Measurements from ENCODE around the gene GCM1. TPM values are rescaled to one million over a fixed set of nuclear protein-coding genes. Genes with fewer than 3 reads are reported as not detected.

GCM1 gene

DNA sequence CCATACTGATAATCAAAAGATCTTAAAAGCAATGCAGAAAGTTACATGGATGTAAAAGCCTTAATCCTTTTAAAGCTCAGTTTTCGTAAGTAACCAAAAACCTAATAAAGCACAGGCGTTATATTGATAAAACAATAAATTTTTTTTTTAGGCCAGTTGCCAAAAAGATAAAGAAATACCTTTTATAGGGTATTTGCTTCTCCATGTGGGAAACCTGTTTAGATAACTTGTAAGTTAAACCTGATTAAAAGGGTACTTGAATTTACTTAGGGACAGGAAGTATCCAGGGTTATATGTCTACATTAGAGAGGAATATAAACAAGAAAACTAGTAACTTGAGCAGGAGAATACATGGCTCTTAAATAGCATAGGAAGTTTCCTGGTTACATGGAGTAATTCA is 62.3 kb downstream of the GCM1 start:
- H2BK12ac ChIP-seq (ENCODE audit: low read length in 2 of 2), result no peak overlapping the region
- H2AK5ac ChIP-seq (ENCODE audit: low read length, severe bottlenecking), result no peak overlapping the region
- no peaks in the 10 kb centered on the region for H3K4me1 ChIP-seq (ENCODE audit: control insufficient read depth, insufficient read depth, low read depth, low read length)
- no peak overlapping the region for H3K4me2 ChIP-seq (ENCODE audit: low read length, poor library complexity, severe bottlenecking)
- no peak overlapping the region for H3K27ac ChIP-seq (ENCODE audit: low read length, poor library complexity, severe bottlenecking)
- DNase-seq, result no peak
- H3K4me3 ChIP-seq (ENCODE audit: insufficient read depth in 1 of 2, low read depth in 1 of 2, low read length in 2 of 2), result no peak overlapping the region
- no peak overlapping the region for H2BK5ac ChIP-seq (ENCODE audit: low read depth, low read length, poor library complexity, severe bottlenecking)
- H4K8ac ChIP-seq (ENCODE audit: low read length), result no peak overlapping the region
- no peak overlapping the region for H3K9ac ChIP-seq (ENCODE audit: low read length)
- no peak overlapping the region for H3K23ac ChIP-seq (ENCODE audit: low read length in 2 of 2)
- no peak overlapping the region for H4K91ac ChIP-seq (ENCODE audit: low read length)
- no peak overlapping the region for H2BK120ac ChIP-seq (ENCODE audit: low read depth, low read length)
- no peak overlapping the region for H3K18ac ChIP-seq (ENCODE audit: low read depth in 1 of 2, low read length in 2 of 2)
- H2BK15ac ChIP-seq (ENCODE audit: low read depth, poor library complexity, severe bottlenecking), result no peak overlapping the region
- H2AFZ ChIP-seq (ENCODE audit: low read depth, low read length), result no peak overlapping the region
- peaks cover 29 to 89% of the 10 kb centered on the region in 2 experiments for H3K36me3 ChIP-seq (ENCODE audit: control insufficient read depth in 1 of 2, insufficient read depth in 2 of 2, low read depth in 1 of 2, low read length in 2 of 2)
- no CpG with 5 or more reads among the region's 2 CpGs for WGBS
- peaks cover 17% of the 10 kb centered on the region for H3K79me1 ChIP-seq (replicated peaks; ENCODE audit: low read length, poor library complexity, severe bottlenecking)
- no peaks in the 10 kb centered on the region for H3K27me3 ChIP-seq (ENCODE audit: control insufficient read depth in 1 of 2, insufficient read depth in 1 of 2, low read length in 2 of 2)
- no peak overlapping the region for H3K14ac ChIP-seq (ENCODE audit: low read length in 2 of 2)
- H3K9me3 ChIP-seq (ENCODE audit: control insufficient read depth, low read length), result no peaks in the 10 kb centered on the region
- H3K4ac ChIP-seq (ENCODE audit: low read depth in 1 of 2, low read length in 2 of 2), result no peak overlapping the region

DNA sequence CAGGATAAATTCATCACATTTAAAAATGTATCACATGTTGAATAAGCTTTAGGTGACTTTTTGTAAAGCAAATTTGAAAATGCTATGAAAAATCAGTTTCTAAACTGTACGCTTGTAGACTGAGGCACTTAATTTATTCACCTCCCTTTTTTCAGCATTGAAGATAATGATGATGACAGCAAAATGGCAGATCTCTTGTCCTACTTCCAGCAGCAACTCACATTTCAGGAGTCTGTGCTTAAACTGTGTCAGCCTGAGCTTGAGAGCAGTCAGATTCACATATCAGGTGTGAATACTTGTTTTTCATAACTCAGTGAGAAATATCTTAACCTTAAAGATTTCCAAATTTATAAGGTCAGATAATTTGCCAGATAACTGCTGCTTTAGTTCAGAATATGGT is 67.8 kb downstream of the GCM1 start:
- H3K4me2 ChIP-seq (ENCODE audit: low read length, poor library complexity, severe bottlenecking), result no peak overlapping the region
- no peak overlapping the region for H2BK5ac ChIP-seq (ENCODE audit: low read depth, low read length, poor library complexity, severe bottlenecking)
- H3K27me3 ChIP-seq (ENCODE audit: control insufficient read depth in 1 of 2, insufficient read depth in 1 of 2, low read length in 2 of 2), result no peaks in the 10 kb centered on the region
- no peak overlapping the region for H3K4me3 ChIP-seq (ENCODE audit: insufficient read depth in 1 of 2, low read depth in 1 of 2, low read length in 2 of 2)
- H3K18ac ChIP-seq (ENCODE audit: low read depth in 1 of 2, low read length in 2 of 2), result no peak overlapping the region
- H4K8ac ChIP-seq (ENCODE audit: low read length), result no peak overlapping the region
- H3K23ac ChIP-seq (ENCODE audit: low read length in 2 of 2), result no peak overlapping the region
- peaks cover 8% of the 10 kb centered on the region for H3K79me1 ChIP-seq (replicated peaks; ENCODE audit: low read length, poor library complexity, severe bottlenecking)
- H3K4ac ChIP-seq (ENCODE audit: low read depth in 1 of 2, low read length in 2 of 2), result no peak overlapping the region
- no peak overlapping the region for H3K27ac ChIP-seq (ENCODE audit: low read length, poor library complexity, severe bottlenecking)
- H4K91ac ChIP-seq (ENCODE audit: low read length), result no peak overlapping the region
- WGBS, result 100% methylated on average over 1 of the region's 1 CpG
- no peak overlapping the region for H2BK120ac ChIP-seq (ENCODE audit: low read depth, low read length)
- H3K36me3 ChIP-seq (ENCODE audit: control insufficient read depth in 1 of 2, insufficient read depth in 2 of 2, low read depth in 1 of 2, low read length in 2 of 2), result peaks cover 16 to 93% of the 10 kb centered on the region in 2 experiments
- no peak for DNase-seq
- H2AFZ ChIP-seq (ENCODE audit: low read depth, low read length), result no peak overlapping the region
- no peak overlapping the region for H2BK15ac ChIP-seq (ENCODE audit: low read depth, poor library complexity, severe bottlenecking)
- no peaks in the 10 kb centered on the region for H3K9me3 ChIP-seq (ENCODE audit: control insufficient read depth, low read length)
- no peaks in the 10 kb centered on the region for H3K4me1 ChIP-seq (ENCODE audit: control insufficient read depth, insufficient read depth, low read depth, low read length)
- no peak overlapping the region for H2AK5ac ChIP-seq (ENCODE audit: low read length, severe bottlenecking)
- H3K9ac ChIP-seq (ENCODE audit: low read length), result no peak overlapping the region
- no peak overlapping the region for H3K14ac ChIP-seq (ENCODE audit: low read length in 2 of 2)
- no peak overlapping the region for H2BK12ac ChIP-seq (ENCODE audit: low read length in 2 of 2)

Small RNA genes lying within 50 kb of the gene (small RNA-seq; reads per million reads assigned to genes)
- gene RN7SL244P (ENCODE audit: low read depth) (not detected), gene RNU6-464P (ENCODE audit: low read depth) (not detected)

Data from mesenchymal stem cell (in vitro differentiated cells and primary cell).